ENCODE measurements around the gene LDB1. TPM values are rescaled to one million over a fixed set of nuclear protein-coding genes. Genes with fewer than 3 reads are reported as not detected.

Gene LDB1
- total RNA-seq, 3 donors from 2014 or later = 32.3 to 92.2 (median 37.2) TPM

GRCh38 chr10:102140913-102141540 is 20.9 kb upstream of the LDB1 start:
- H3K9me3 ChIP-seq = no peaks in the 10 kb centered on the region
- H3K36me3 ChIP-seq (ENCODE audit: low read depth) = no peaks in the 10 kb centered on the region
- no peak for ATAC-seq
- no peak for DNase-seq
- no peak overlapping the region for H3K4me3 ChIP-seq
- intact Hi-C loops (cut with DNase I, micrococcal nuclease) = no loop called here
- TF ChIP-seq CTCF (IDR thresholded peaks at IDR 0.05) = no peak
- no peaks in the 10 kb centered on the region for H3K4me1 ChIP-seq (ENCODE audit: low read depth)

- Histone ChIP-seq H3K4me3 (no peak overlapping the region), H3K9me3 (no peaks in the 10 kb centered on the region), H3K4me1 (ENCODE audit: low read depth) (no peaks in the 10 kb centered on the region), H3K36me3 (ENCODE audit: low read depth) (no peaks in the 10 kb centered on the region)
- ATAC-seq = no peak
- intact Hi-C loops (cut with DNase I, micrococcal nuclease) = no loop called here
- TF ChIP-seq CTCF (IDR thresholded peaks at IDR 0.05) = no peak
- DNase-seq = no peak
These were observed 20.1 kb upstream of the LDB1 start for GRCh38 chr10:102140218-102140617.

- no peak for DNase-seq
- TF ChIP-seq CTCF (IDR thresholded peaks at IDR 0.05) = no peak
- Histone ChIP-seq H3K4me3 (no peak overlapping the region), H3K4me1 (ENCODE audit: low read depth) (peaks cover 7% of the 10 kb centered on the region), H3K9me3 (no peaks in the 10 kb centered on the region), H3K36me3 (ENCODE audit: low read depth) (no peaks in the 10 kb centered on the region)
- ATAC-seq = no peak
- intact Hi-C loops (cut with DNase I, micrococcal nuclease) = no loop called here
These were observed 19.3 kb upstream of the LDB1 start for GRCh38 chr10:102139281-102140110.

- DNase-seq (no peak), ATAC-seq (no peak)
- intact Hi-C loops (cut with DNase I, micrococcal nuclease) = no loop called here
- Histone ChIP-seq H3K4me3 (no peak overlapping the region), H3K9me3 (no peaks in the 10 kb centered on the region), H3K36me3 (ENCODE audit: low read depth) (no peaks in the 10 kb centered on the region), H3K4me1 (ENCODE audit: low read depth) (peaks cover 15% of the 10 kb centered on the region)
- TF ChIP-seq CTCF (IDR thresholded peaks at IDR 0.05) = no peak
These were observed 15.9 kb upstream of the LDB1 start for GRCh38 chr10:102135956-102136526.

GRCh38 chr10:102134416-102134815 is 14.2 kb upstream of the LDB1 start:
- H3K36me3 ChIP-seq (ENCODE audit: low read depth) = no peaks in the 10 kb centered on the region
- no peak overlapping the region for H3K4me3 ChIP-seq
- no peak for DNase-seq
- no peak for TF ChIP-seq CTCF (IDR thresholded peaks at IDR 0.05)
- ATAC-seq = no peak
- H3K9me3 ChIP-seq = no peaks in the 10 kb centered on the region
- intact Hi-C loops (cut with DNase I, micrococcal nuclease) = no loop called here
- H3K4me1 ChIP-seq (ENCODE audit: low read depth) = peaks cover 15% of the 10 kb centered on the region

Data from mucosa of descending colon (tissue), 3 donors.